GM06990 (cell line): ENCODE data around the gene GPR101.

Experiments used
- DNase-seq: peaks from one replicate; pipeline ENCODE4 v3.0.0-alpha.2; 2011; ENCODE audit not compliant: insufficient read length; ENCODE audit errors: extremely low read depth
- H3K27me3 ChIP-seq: replicated peaks from 2 replicates; pipeline ENCODE4 v1.6.0; 2011; ENCODE audit warnings: low read length; ENCODE audit not compliant: control insufficient read depth, insufficient read depth
- H3K36me3 ChIP-seq: 2 replicates; pipeline ENCODE4 v1.5.1; 2011; ENCODE audit warnings: low read length; ENCODE audit not compliant: control insufficient read depth, insufficient read depth
- H3K4me3 ChIP-seq: replicated peaks from 2 replicates; pipeline ENCODE4 v1.5.1; 2011; ENCODE audit warnings: low read depth, mild to moderate bottlenecking, control low read depth, low read length
- TF ChIP-seq, protein P1 (sequence below): IDR thresholded peaks from 2 replicates; pipeline ENCODE4 v1.5.1; 2011; ENCODE audit warnings: low read length, control low read depth, mild to moderate bottlenecking, inconsistent platforms; ENCODE audit not compliant: insufficient read depth, poor library complexity, severe bottlenecking

Gene GPR101

DNA sequence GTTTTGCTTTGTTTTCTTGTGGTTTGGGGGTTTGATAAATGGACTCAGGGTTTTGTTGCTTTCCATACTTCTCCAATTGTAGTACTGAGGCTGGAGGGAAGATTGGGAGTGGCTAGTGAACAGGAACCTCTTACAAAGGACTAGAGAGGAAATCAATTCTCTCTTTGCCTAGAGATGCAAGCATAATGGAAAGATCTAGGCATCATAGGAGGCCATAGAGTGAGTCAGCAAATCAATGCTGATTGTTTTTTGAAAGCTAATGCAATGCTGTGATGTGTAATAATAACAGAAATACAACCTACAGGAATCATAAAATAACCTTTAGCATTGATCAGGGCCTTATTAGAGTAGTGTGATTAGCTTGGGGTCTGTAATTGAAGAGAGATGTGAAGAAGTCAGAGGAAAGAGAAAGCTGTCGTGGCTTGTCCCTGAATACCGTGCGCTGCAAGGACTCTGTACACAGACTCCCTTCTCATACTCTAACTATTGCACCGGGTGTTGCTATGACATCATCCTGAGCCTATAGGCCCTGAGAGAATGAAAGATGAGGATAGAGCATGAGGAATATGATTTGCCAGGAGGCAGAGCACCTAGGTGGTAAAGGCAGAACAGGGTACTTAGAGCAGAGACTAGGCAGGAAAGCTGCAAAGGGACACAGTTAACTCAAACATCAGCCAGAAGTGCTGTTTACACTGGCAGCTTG, 29.3 kb upstream of the GPR101 start:
- Histone ChIP-seq H3K27me3 (no peaks in the 10 kb centered on the region; the same call in 1 of the 2 replicates), H3K4me3 (no peak overlapping the region), H3K36me3 (no peaks in the 10 kb centered on the region)
- no peak for DNase-seq
- TF ChIP-seq, protein P1, sequence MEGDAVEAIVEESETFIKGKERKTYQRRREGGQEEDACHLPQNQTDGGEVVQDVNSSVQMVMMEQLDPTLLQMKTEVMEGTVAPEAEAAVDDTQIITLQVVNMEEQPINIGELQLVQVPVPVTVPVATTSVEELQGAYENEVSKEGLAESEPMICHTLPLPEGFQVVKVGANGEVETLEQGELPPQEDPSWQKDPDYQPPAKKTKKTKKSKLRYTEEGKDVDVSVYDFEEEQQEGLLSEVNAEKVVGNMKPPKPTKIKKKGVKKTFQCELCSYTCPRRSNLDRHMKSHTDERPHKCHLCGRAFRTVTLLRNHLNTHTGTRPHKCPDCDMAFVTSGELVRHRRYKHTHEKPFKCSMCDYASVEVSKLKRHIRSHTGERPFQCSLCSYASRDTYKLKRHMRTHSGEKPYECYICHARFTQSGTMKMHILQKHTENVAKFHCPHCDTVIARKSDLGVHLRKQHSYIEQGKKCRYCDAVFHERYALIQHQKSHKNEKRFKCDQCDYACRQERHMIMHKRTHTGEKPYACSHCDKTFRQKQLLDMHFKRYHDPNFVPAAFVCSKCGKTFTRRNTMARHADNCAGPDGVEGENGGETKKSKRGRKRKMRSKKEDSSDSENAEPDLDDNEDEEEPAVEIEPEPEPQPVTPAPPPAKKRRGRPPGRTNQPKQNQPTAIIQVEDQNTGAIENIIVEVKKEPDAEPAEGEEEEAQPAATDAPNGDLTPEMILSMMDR, result no peak

DNA sequence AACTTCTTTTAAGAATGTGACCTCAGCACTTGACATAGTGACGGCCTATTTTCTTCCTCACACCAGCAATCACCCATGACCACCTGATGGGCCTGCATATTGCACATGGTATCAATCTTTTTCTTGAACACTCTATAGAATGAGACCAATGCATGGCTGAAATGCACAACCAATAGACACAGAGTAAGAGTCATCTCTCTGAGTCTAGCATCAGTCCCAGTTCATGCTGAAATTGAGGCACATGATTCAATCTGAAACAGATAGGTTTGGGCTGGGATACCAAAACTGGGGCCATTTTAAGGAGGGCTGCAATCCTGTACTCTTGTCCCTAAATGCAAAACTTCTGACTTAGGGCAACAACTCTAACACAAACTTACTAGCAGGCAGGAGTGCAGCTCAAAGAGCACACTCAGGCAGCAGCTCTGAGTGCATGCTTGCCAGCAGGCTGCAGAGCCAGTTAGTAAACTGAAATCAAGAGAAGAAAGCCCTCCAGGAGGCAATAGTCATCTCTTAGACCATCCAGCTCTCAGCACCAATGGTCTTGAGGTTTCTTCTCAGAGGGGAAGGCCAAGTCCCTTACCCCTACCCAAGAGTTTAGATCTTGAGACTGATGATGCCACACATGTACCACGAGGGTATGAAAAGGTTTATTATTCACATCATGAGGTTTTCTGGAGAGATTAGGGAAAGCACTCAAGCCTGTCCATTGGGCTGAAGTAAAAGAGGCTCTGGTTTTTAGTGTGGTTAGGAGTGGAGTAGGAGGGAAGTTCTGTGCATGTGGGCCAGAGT, 24.7 kb upstream of the GPR101 start:
- DNase-seq, result no peak
- TF ChIP-seq, protein P1, result no peak
- Histone ChIP-seq H3K4me3 (no peak overlapping the region), H3K36me3 (no peaks in the 10 kb centered on the region), H3K27me3 (no peaks in the 10 kb centered on the region; the same call in 1 of the 2 replicates)

DNA sequence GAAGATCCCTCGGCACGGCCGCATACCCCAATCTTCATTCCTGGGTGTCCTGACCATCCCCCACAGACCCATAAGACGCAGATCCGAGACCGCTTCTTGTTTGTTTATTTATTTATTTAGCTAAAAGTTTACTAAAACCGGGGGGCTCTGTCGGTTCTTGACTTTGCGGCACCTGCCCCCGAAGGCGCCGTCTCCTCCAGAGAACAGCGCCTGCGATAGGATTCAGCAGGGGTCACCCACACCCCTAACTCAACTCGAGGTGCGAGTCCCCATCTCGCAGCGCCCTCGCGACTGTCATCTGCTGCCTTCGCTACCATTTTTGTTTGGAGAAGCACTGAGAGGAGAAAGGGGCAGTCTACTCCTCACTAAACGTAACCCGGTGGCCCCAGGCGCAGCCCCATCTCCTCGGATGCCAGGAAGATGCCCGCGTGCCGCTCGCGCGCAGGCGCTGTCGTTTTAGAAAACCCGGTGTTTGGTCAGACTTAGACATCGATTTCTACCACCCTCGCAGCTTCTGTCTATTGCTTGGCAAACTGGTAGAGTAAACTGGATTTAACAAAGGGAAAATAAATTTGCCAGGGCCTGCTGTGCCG, 18.9 kb upstream of the GPR101 start:
- Histone ChIP-seq H3K4me3 (peak overlapping the region; percentile 41; the same call in 1 of the 2 replicates), H3K36me3 (no peaks in the 10 kb centered on the region), H3K27me3 (no peaks in the 10 kb centered on the region)
- TF ChIP-seq, protein P1, result no peak
- DNase-seq, result no peak

DNA sequence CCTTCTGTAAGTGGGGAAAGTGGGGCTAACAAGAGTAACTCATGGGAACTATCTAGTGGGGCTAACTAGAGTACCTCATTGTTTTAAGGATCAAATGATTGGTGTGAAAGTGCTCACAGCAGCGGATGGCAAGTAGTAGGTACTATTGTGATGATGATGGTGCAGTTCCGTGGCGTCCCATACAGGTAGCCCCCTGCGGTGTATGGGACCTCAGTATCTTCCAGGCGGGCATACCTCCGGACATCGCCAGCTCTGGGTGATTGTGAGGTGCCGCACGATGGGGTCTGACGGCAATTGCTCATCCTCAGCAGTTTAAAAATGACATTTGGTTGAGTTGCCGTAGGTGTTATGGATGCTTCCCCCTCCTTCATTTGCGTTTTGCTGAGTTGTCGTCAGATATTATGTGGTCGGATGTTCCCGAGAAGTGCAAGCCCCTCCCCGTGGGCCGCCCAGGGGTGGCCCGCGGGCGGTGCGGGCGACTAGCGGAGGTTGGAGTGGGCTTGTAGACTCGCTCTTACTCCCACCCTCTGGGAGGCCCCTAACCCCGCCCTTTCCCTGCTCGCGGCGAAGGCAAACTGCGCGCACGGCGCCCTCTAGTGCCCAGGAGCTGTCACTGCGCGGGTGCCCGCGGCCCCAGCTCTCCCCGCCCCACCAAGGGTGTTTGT, 18.3 kb upstream of the GPR101 start:
- DNase-seq, result peak; percentile 73
- Histone ChIP-seq H3K4me3 (peak overlapping the region; percentile 57), H3K36me3 (no peaks in the 10 kb centered on the region), H3K27me3 (no peaks in the 10 kb centered on the region)
- TF ChIP-seq, protein P1, result peak; percentile 89

DNA sequence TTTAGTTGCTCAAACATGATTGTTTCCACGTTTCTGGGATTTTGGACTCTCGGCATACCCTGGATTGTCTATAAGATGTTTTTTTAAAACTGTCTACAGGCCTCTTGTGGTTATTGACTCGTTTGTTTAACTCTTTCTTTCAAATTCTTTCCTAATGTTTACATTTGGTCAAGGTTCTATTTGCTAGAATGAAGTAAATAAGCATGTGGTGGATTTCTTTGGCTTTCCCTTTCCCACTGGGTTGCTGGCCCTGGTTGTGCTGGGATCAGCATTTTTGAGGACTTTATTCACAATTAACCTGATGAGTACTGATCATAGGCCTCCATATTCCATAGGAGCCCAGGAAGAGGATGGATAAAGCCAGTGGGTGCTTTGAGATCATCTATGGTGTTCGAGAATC, 11.1 kb upstream of the GPR101 start:
- DNase-seq, result no peak
- no peaks in the 10 kb centered on the region for H3K27me3 ChIP-seq
- H3K4me3 ChIP-seq, result no peak overlapping the region
- TF ChIP-seq, protein P1, result no peak
- H3K36me3 ChIP-seq, result no peaks in the 10 kb centered on the region
